ENCODE results near the gene PSMD9. TPM values are rescaled to one million over a fixed set of nuclear protein-coding genes. Genes with fewer than 3 reads are reported as not detected.
"Not testable (repeated sequence)": the region's sequence is repeated elsewhere in the genome, so short reads cannot be mapped to it uniquely, and the experiment has no call there.

PSMD9 gene
- total RNA-seq, 1 experiment from 2014 or later, result 62.7 TPM

DNA sequence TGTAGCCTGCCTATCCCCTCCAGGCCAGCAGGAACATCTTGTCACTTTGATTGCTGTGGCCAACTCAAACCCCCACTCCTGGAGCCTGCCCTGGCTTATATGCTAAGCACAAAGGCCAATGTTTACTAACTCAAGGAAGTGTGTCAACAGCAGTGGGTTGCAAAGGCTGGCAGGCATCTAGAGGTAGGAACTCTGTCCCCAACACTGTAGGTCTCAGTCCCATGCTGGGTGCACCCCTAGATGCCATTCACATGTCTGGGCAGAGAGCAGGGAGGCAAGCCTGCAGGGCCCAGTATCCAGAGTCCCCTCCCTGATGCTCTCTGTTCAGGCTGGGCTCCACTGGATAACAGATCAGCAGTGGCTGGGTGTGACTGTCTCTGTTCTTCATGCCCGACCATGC, 28.3 kb upstream of the PSMD9 start:
- H3K9me3 ChIP-seq (ENCODE audit: control insufficient read depth, insufficient read depth, low read depth, low read length), result no peaks in the 10 kb centered on the region
- no peak overlapping the region for H3K27ac ChIP-seq (ENCODE audit: low read length)
- in situ Hi-C loops (cut with HindIII; ENCODE audit: low pct_unique_long_range_greater_than_20kb, low sequenced_read_pairs), result no loop called here
- no peak overlapping the region for H3K4me3 ChIP-seq (ENCODE audit: low read depth in 2 of 2, low read length in 2 of 2)
- intact Hi-C loops (cut with micrococcal nuclease; ENCODE audit: unreplicated experiment), result no loop called here
- POLR2A ChIA-PET, result interaction anchor here (0.5 kb wide), 1 partner anchor 38 kb away, joined by 3 read pairs; no protein-coding TSS in a partner anchor
- TF ChIP-seq POLR2AphosphoS5 (IDR thresholded peaks at IDR 0.05; ENCODE audit: low read depth, low read length), result no peak
- TF ChIP-seq SIN3A (IDR thresholded peaks at IDR 0.05; ENCODE audit: borderline replicate concordance, insufficient read depth, low read depth, low read length), result no peak
- TF ChIP-seq CTCF (IDR thresholded peaks at IDR 0.05), result no peak
- no peak for TF ChIP-seq REST (IDR thresholded peaks at IDR 0.05; ENCODE audit: insufficient read depth in 1 of 2, low read depth in 2 of 2, low read length in 1 of 2)
- no peak for TF ChIP-seq TCF7L2 (IDR thresholded peaks at IDR 0.05; ENCODE audit: low read depth, low read length)
- ATAC-seq (peak; percentile 27; the same call in 1 of the 2 replicates), DNase-seq (ENCODE audit: low read depth, low spot score) (no peak)
- CTCF ChIA-PET, result interaction anchor here (0.5 kb wide), 1 partner anchor 25 kb away, joined by 10 read pairs; no protein-coding TSS in a partner anchor
- H3K36me3 ChIP-seq (ENCODE audit: control insufficient read depth, insufficient read depth, low read length), result no peaks in the 10 kb centered on the region
- BruUV-seq (replicated peaks), result no TSS peak
- H3K4me1 ChIP-seq (ENCODE audit: control insufficient read depth, insufficient read depth, low read length), result peaks cover 23% of the 10 kb centered on the region
- H3K27me3 ChIP-seq (ENCODE audit: control insufficient read depth, insufficient read depth, low read length), result no peaks in the 10 kb centered on the region

- H3K27me3 ChIP-seq (ENCODE audit: control insufficient read depth, insufficient read depth, low read length); H3K4me3 ChIP-seq (ENCODE audit: low read depth in 2 of 2, low read length in 2 of 2); intact Hi-C loops (cut with micrococcal nuclease; ENCODE audit: unreplicated experiment); in situ Hi-C loops (cut with HindIII; ENCODE audit: low pct_unique_long_range_greater_than_20kb, low sequenced_read_pairs); H3K27ac ChIP-seq (ENCODE audit: low read length); ATAC-seq; DNase-seq (ENCODE audit: low read depth, low spot score); BruUV-seq (replicated peaks); POLR2A ChIA-PET; H3K36me3 ChIP-seq (ENCODE audit: control insufficient read depth, insufficient read depth, low read length); H3K9me3 ChIP-seq (ENCODE audit: control insufficient read depth, insufficient read depth, low read depth, low read length): not testable (repeated sequence)
- H3K4me1 ChIP-seq (ENCODE audit: control insufficient read depth, insufficient read depth, low read length), result peaks cover 23% of the 10 kb centered on the region
- CTCF ChIA-PET, result interaction anchor here (0.5 kb wide), 2 partner anchors 25 to 358 kb away, joined by 5 to 10 read pairs; no protein-coding TSS in a partner anchor
Observed at GRCh38 chr12:121860699-121861098, 27.9 kb upstream of the PSMD9 start.

- CTCF ChIA-PET, result interaction anchor here (0.5 to 1.4 kb wide), 2 partner anchors 16 to 65 kb away, joined by 3 to 5 read pairs; no protein-coding TSS in a partner anchor
- intact Hi-C loops (cut with micrococcal nuclease; ENCODE audit: unreplicated experiment), result no loop called here
- in situ Hi-C loops (cut with HindIII; ENCODE audit: low pct_unique_long_range_greater_than_20kb, low sequenced_read_pairs), result no loop called here
- no peaks in the 10 kb centered on the region for H3K27me3 ChIP-seq (ENCODE audit: control insufficient read depth, insufficient read depth, low read length)
- POLR2A ChIA-PET, result interaction anchor here (0.6 to 1.0 kb wide), 3 partner anchors 15 to 48 kb away, joined by 3 to 5 read pairs (median 4); no protein-coding TSS in a partner anchor
- peaks cover 23% of the 10 kb centered on the region for H3K4me1 ChIP-seq (ENCODE audit: control insufficient read depth, insufficient read depth, low read length)
- H3K9me3 ChIP-seq (ENCODE audit: control insufficient read depth, insufficient read depth, low read depth, low read length), result no peaks in the 10 kb centered on the region
- BruUV-seq (replicated peaks), result no TSS peak
- no peaks in the 10 kb centered on the region for H3K36me3 ChIP-seq (ENCODE audit: control insufficient read depth, insufficient read depth, low read length)
- ATAC-seq, result peak; percentile 48; the same call in 1 of the 2 replicates
- no peak for DNase-seq (ENCODE audit: low read depth, low spot score)
- TF ChIP-seq REST (IDR thresholded peaks at IDR 0.05; ENCODE audit: insufficient read depth in 1 of 2, low read depth in 2 of 2, low read length in 1 of 2) (no peak), POLR2AphosphoS5 (IDR thresholded peaks at IDR 0.05; ENCODE audit: low read depth, low read length) (no peak)
- 0 out of 2 replicates have a peak overlapping the region, but pooled peaks have one; percentile 6 for H3K27ac ChIP-seq (ENCODE audit: low read length)
- peak overlapping the region in 1 of 2 experiments; percentile 2; a peak in 1 of 4 replicates for H3K4me3 ChIP-seq (ENCODE audit: low read depth in 2 of 2, low read length in 2 of 2)
Observed at GRCh38 chr12:121861636-121862254, 26.8 kb upstream of the PSMD9 start.

Data from Panc1 (cell line).